T1000 (cell line): ENCODE results near the gene KCNIP3.
A peak's percentile ranks its signal among the peaks of the same experiment; 100 is the strongest.

Experiments used
- DNase-seq: peaks from one replicate; lab custom pipeline; 2025; ENCODE audit warnings: mixed read lengths; lab: John Stamatoyannopoulos, UW

Gene KCNIP3

GRCh38 chr2:95275151-95275515, 22.0 kb upstream of the KCNIP3 start:
- DNase-seq: no peak

DNA sequence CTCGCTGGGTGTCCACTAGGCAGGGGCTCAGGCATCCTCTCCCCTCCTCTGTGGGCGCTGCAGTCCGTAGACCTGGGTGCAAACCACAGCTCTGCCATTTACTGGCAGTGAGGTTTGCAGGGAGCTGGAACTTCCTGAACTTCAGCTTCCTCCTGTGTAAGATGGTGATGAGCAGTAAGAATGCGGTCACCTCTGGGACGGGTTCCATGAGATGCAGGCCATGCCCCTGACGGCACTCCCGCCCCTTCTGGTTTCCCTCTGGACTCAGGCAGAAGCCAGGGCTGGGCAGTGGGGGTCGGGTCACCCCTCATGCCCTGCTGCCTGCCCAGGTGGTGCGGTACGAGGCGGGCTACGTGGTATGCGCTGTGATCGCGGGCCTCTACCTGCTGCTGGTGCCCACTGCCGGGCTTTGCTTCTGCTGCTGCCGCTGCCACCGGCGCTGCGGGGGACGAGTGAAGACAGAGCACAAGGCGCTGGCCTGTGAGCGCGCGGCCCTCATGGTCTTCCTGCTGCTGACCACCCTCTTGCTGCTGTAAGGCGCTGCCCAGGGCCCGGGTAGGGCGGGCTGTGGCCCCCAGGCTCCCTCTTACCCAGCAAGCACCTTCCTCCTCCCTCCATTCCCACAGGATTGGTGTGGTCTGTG, 21.4 kb upstream of the KCNIP3 start:
- no peak for DNase-seq

- no peak for DNase-seq
Measured at GRCh38 chr2:95276244-95276887, 20.8 kb upstream of the KCNIP3 start.

DNA sequence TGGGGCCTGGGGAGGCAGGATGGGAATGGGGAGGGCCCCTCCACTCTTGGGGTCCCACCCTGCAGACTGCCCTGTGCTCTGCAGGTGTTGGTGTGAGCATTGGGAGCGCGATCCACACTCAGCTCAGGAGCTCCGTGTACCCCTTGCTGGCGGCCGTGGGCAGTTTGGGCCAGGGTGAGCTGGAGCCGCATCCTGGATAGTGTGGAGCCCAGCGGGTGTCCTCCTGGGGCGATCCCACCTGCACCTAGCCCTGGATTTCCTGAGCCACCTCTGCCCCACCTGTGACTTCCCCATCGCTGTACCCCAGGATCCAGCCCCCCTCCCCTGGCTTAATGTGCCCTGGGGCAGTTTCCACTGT, 20.3 kb upstream of the KCNIP3 start:
- no peak for DNase-seq

GRCh38 chr2:95277246-95277906, 19.8 kb upstream of the KCNIP3 start:
- DNase-seq: no peak

DNA sequence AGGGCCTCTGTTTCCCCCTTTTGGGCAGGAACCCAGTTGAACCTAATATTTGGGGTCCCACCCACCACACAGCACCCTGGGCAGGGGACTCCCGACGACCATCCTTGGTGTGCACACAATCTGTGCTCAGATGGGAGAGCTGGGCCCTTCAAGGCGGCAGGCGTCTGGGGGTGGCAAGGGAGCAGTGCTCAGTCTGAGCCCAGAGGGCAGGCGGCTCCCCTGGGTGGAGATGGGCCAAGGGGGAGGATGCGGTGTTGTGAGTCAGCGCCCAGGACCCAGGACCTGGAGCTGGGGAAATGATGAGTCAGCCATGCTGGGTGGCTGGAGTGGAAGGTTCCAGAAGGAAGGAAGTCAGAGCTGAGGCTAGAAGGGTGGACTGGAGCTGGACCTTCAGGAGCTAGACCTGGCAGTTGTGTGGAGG, 19.1 kb upstream of the KCNIP3 start:
- DNase-seq: peak; percentile 58

GRCh38 chr2:95278637-95279225, 18.4 kb upstream of the KCNIP3 start:
- DNase-seq: no peak

GRCh38 chr2:95279435-95280035, 17.6 kb upstream of the KCNIP3 start:
- DNase-seq: no peak

- DNase-seq: no peak
Measured at GRCh38 chr2:95281071-95281470, 16.1 kb upstream of the KCNIP3 start.

DNA sequence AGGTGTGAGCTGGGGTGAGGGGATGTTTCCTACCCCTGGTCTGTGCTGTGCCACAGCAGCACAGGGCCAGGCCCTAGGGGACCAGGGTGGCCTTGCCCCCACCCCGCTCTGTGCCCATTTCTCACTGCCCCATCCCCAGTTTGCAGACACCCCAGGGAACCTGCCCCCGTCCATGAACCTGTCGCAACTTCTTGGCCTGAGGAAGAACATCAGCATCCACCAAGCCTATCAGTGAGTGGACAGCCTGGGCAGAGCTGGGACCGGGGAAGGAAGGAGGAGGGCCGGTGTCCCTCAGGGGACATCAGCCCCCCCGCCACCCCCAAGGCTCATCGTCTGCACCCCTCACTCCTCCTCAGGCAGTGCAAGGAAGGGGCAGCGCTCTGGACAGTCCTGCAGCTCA, 15.4 kb upstream of the KCNIP3 start:
- no peak for DNase-seq

DNA sequence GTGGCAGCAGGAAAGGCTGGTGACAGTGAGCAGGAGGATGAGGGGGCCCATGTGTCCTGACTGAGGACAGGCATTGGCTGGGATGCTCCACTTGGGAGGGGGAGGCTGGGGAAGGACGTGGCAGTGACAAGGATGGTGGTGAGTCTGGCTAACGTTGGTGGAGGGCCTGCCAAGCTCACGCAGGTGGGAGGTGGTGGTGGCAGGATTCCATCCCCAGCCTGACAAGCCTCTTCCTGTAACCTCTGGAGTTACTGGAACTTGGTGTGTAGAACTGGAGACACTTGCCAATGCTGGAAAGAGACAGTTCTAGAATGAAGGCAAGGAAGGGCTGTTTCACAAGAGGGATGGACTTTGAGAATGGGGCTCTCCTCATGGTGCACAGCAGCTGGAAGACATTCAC, 14.7 kb upstream of the KCNIP3 start:
- DNase-seq: no peak

GRCh38 chr2:95283562-95283961, 13.6 kb upstream of the KCNIP3 start:
- no peak for DNase-seq

DNA sequence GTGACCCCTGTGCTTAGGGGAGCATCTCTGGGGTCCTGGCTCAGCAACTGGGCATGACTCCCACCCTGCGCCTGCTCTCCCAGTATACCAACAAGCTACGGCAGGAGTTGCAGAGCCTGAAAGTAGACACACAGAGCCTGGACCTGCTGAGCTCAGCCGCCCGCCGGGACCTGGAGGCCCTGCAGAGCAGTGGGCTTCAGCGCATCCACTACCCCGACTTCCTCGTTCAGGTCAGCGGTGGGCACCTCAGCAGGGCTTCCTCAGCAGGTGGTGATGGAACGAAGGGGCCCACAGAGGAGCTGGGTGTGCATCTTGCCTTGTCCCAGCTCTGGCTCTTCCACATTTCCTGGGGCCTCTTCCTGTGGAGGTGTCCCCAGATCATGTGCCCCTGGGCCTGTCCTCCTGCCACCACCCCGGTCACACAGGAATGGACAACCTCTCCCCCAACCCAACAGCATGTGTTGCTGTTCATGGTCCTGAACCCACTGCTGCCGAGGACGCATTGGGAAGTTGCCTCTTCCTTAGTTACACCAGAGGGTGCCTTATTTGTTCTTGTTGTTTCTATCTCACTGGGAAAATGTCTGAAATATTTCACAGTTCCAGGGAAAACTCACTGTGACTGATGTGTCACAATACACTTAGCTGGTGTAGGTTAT, 12.1 kb upstream of the KCNIP3 start:
- no peak for DNase-seq

- DNase-seq: no peak
Measured at GRCh38 chr2:95285542-95285932, 11.6 kb upstream of the KCNIP3 start.

GRCh38 chr2:95287336-95287735, 9.8 kb upstream of the KCNIP3 start:
- DNase-seq: no peak

- DNase-seq: no peak
Measured at GRCh38 chr2:95287806-95288205, 9.3 kb upstream of the KCNIP3 start.

DNA sequence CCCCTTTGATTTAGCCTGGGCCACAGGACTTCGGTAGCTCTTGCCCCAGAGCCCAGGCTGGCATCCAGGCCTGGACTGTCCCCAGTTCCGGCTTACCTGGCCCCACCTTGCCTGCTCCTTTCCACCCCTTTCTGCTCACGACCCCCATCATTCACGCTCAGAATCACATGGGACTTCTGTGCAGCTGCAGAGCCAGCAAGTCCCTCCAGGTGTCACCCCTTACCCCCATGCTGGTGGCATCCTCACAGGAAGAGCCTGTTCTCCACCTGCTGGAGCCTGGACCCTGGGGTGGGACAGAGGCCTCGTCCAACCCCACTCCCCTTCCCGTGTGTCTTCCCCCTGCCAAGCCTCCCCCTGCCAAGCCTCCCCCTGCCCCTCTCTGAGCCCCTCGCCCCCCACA, 7.9 kb upstream of the KCNIP3 start:
- no peak for DNase-seq

GRCh38 chr2:95291222-95291621, 5.9 kb upstream of the KCNIP3 start:
- DNase-seq: no peak

DNA sequence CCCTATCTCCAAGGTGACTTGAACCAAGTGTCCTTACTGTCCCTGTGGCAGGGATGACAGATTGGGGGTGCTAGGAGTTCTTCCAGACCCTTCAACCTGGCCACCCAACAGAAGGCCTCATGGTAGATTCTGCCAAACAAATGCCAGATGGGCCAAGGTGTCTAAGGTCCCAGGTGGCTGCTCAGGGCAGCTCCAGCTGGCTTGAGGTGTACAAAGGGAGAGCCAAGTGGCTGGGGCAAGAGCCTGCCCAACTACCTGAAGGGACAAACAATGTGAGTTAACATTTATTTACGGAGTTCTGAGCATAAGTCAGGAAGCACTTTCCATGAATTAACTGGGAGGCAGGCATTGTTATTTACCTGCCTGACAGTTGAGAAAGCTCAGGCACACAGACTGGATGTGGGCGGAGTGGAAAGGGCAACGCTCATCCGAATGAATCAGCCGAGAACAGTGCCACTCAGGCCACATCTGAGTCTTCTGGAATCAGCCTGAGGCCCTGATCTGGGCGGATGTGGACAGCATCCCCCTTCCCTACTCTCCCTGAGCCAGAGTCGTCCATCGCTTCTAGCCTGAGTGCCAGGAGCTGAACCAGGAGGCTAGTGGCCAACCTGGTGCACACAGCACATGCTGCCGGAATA, 4.4 kb upstream of the KCNIP3 start:
- DNase-seq: peak; percentile 37

GRCh38 chr2:95294579-95295250, 2.4 kb upstream of the KCNIP3 start:
- no peak for DNase-seq

- no peak for DNase-seq
Measured at GRCh38 chr2:95295376-95295775, 1.8 kb upstream of the KCNIP3 start.
